CD4-positive, alpha-beta T cell treated with Interleukin-4 for 1 hour (primary cell): ENCODE data around the gene FHOD3.

ENCODE experiments used
- DNase-seq, 2 donors: peaks; one replicate each; pipeline ENCODE4 v3.0.0-alpha.2; 2020 to 2022

The FHOD3 gene

GRCh38 chr18:36296650-36297416, 680 bp upstream of the FHOD3 start:
- no peak for DNase-seq

GRCh38 chr18:36298126-36298741, 721 bp downstream of the FHOD3 start:
- no peak for DNase-seq

DNA sequence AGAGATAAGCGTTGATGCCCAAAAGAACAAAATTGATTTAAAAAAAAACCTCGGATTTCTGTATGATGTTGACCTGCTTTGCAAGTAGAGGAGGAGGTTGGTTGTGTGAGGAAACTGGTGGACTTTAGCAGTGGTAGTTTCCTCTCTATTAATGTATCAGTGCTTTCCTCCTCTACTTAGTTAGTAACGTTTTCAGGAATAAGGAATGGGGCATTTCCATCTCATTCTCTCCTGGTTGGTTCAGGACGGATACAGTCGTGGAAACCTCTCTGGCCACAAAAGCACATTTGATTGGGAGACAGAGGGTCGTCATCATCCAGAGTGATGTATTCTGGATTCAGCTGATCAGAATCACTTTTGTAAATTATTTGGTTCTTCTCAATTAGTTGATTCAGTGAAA, 1.5 kb downstream of the FHOD3 start:
- DNase-seq = no peak

GRCh38 chr18:36300211-36300610, 2.7 kb downstream of the FHOD3 start:
- DNase-seq = no peak

- no peak for DNase-seq
These were observed 4.4 kb downstream of the FHOD3 start for GRCh38 chr18:36301884-36302283.

GRCh38 chr18:36302676-36303075, 5.2 kb downstream of the FHOD3 start:
- no peak for DNase-seq

DNA sequence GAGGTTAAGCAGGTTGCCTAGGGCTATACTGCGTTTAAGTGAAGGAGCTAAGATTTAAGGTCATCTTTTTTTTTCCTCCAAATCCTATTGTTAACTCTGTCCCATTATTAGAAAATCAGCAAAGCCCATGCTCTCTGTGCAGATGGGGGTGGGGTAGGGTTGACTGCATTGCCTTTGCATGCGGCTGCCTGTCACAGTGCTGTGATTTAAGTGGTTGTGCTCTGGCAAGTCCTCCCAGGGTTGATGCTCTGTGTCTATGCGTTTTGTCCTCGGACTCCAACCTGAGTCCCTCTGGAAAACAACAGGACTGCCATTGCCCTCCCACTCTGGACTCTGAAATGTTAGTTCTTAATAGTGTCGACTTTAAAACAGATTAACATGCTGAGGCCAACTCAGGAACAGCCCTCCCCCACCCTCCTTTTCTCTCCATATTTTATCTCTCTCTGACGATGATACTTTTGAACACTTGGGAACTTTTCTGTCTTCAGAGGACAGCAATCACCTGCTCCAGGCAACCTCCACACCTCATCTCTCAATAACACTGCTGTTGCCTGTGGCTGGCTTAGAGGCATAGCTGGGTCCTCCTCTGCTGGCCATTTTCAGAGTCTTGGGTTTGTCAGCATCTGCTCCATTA, 5.8 kb downstream of the FHOD3 start:
- no peak for DNase-seq

DNA sequence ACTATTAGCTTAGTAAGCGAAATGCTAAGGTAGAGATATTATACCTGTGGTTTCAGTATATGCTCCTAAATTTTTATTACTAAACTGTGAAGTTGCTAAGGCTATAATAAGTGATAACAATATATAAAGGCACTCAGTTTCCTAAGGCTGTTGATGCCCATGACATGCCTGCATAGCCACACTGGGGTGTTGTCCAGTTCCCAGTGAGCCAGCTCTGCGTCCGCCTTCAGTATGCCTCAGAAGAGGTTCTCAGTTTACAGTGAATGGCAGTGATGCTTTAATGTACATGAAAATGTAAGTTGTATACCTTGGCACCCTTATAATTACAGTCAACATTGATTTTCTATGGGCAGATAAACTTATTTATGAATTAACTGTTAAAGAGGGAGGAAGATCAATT, 7.2 kb downstream of the FHOD3 start:
- no peak for DNase-seq

DNA sequence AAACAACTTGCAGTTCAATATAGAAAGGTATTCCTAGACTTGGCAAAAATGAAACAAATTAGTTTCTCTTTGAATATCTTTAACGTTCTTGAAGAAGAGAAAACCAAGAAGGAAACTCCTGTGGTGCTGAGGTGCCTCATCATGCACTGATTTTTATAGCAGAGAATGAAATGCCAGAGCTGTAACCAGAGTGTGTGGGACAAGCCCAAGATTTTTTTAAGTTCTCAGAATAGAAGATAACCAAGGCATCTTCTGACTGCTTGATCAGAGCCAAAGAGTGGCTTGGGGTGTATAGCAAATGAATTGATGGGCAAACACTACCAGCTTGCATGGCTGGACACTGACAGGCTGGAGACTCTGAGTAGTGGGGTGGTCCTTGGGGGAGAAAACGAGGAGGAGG, 7.9 kb downstream of the FHOD3 start:
- no peak for DNase-seq

- no peak for DNase-seq
These were observed 10.0 kb downstream of the FHOD3 start for GRCh38 chr18:36307513-36307912.

DNA sequence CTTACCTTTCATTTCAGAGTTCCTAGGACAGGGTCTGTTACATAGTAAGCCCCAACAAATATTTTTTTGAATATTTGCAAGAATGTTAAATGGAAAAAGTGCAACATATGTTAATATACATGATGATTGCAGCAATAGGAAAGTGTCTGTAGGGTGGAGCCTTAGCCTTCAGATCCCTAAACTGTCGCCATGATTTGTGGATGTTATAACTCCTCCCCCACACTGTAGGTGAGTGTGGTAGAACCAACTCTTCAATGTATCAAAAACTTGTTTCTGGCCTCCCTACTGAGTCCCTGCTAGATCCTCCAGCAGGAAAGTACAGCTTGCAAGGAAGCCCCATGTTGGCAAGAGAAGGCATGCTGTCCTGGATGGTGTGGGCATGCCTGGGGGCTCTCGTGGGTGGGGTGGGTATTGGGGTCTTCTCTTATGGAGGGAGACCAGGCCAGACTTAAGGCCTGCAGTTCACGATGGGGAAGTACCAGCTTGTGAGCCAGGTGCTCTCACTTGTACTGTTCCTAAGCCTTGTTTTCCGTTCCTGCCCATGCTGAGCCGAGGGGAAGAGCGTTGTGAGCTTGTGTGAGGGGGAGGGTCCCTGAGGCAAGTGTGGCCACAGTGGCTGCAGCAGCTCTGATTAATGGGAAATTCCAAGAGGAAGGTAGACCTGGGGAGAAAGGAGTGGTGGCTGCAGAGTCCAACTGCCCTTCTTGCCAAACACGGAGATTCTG, 11.4 kb downstream of the FHOD3 start:
- no peak for DNase-seq

DNA sequence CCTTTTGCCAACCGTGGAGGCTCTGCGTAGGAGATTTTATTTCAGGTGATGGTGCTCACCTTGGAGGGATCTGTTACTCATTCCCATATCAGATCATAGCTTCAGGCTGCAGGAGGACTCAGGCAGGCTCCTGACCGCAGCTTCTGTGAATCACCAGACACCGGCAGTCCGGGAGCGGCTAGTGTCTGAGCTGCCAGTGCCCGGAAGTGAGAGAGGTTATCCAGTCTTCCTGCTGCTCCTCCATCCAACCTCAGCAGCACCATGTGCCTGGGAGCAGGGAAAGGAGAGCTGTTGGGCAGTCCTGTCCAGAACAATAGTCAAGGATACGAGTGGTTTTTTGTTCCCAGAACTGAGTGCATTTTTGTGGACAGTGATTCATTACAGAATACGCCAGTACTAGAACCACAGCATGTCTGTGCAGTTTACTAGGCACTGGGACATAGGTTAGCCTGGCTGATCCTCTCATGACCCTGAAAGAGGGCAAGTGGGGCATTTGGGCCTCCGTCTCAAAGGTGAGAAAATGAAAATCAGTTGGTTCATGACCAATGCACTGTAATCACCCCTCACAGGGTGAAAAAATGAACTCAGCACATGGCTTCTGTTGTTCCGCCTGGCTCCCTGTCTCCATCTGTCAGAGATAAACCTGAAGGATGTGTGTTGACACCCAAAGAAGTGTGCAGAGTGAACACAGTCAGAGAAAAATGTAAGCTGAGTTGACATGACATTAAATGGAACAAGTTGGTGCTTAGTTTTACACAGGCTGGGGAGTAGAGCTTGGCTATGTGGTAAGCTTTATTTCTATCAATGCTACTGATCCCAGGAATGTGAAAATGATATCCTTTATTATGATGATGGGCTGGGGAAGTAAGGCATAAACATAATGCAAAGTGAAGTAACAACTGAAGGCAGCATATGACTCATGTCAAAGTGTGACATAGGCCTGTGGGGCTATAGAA, 12.2 kb downstream of the FHOD3 start:
- no peak for DNase-seq

GRCh38 chr18:36311026-36311570, 13.6 kb downstream of the FHOD3 start:
- DNase-seq = no peak

DNA sequence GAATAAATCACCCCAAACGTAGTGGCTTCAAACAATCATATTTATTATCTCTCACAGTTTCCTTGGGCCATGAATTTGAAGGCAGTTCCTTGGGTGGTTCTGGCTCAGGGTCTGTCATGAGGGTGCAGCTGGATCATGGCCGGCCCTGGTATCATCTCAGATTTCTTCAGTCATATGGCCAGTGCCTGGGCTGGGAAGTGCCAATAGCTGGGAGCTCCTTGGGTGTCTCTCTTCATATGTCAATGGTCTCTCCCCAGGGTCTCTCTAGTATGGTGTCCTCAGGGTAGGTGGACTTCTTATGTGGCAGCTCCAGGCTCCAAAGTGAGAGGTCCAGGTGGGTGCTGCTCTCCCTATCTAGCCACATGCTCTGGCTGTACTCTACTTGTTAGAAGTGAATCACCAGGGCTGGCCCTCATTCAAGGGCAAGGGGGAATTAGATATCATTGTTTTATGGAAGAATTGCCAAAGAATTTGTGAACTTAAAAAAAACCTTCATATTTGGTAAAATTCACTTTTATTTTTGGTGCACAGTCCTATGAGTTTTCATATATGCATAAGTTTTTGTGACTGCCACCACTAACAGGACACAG, 15.4 kb downstream of the FHOD3 start:
- DNase-seq = no peak

- DNase-seq = no peak
These were observed 16.6 kb downstream of the FHOD3 start for GRCh38 chr18:36314098-36314497.

GRCh38 chr18:36314754-36315153, 17.2 kb downstream of the FHOD3 start:
- no peak for DNase-seq

DNA sequence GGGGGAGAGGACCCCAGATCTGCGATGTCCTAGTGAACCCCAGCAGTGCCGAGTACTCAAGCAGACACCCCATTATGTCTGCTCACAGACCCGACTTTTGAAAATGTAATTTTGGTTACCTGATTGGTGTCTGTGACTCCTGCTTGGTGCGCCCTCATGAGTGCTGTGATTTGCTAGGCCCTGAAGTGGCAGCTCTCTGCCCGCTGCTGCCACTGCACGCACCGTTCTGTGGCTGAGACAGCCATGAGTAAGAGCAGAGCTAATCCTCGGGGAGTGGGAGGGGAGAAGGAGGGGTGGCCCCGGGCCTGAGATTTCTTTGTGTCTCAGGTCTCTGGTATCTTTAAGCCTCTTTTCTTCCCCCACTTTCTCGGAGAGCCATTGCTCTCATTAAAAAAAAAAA, 18.2 kb downstream of the FHOD3 start:
- no peak for DNase-seq

DNA sequence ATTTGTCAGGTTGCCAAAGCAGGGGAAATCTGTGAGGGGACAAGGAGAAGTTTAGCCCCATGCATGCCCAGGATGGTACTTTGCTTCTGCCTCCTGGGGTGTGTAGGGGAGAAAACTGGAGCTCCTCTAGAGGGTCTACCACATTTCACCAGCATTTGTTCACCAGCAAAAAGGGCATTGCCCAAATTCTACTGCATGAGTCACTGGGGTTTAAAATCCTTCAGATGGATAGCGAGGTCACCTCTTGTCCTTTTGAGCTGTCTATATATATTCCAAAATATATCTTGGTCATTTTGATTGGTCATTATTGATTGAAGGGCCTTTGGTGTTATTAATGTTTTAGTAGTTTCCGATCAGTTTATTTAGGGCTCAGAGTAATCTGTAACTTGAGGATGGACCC, 18.7 kb downstream of the FHOD3 start:
- no peak for DNase-seq

GRCh38 chr18:36321658-36322407, 24.3 kb downstream of the FHOD3 start:
- no peak for DNase-seq

GRCh38 chr18:36322408-36322728, 24.9 kb downstream of the FHOD3 start:
- no peak for DNase-seq

DNA sequence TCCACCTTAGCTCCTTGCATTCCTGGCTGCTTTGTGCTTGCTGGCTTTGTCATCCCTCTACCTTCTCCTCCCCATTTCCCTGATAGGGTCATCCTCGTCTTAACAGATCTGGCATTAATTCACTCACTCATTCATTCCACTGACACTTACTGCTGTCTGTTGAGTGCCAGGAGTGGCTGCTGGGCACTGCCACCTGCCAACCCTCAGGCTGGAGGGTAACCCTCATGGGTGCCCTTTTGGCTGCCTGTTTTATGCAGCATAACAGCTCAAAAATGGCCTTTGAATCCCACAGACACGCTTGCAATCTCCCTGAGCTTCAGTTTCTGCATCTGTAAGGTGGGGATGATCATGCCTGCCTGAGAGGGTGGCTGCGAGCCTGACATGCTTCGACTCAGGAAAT, 25.2 kb downstream of the FHOD3 start:
- no peak for DNase-seq
